HAP-1 (cell line): ENCODE data around the gene ANK3.

Source experiments
- DNase-seq, 2 experiments: peaks; one replicate each; pipeline ENCODE4 v3.0.0-alpha.2; 2016 to 2020; ENCODE audit warnings: low spot score in 2 of 2
- H3K27me3 ChIP-seq: fragments of 250-450 bp; sonication (Bioruptor Pico); 2 replicates; pipeline ENCODE4 v1.5.1; 2020; ENCODE audit warnings: low read depth, mild to moderate bottlenecking, moderate library complexity
- H3K36me3 ChIP-seq: fragments of 250-450 bp; sonication (Bioruptor Pico); replicated peaks from 2 replicates; pipeline ENCODE4 v1.5.1; 2020; ENCODE audit warnings: mild to moderate bottlenecking
- H3K4me1 ChIP-seq: fragments of 250-450 bp; sonication (Bioruptor Pico); 2 replicates; pipeline ENCODE4 v1.5.1; 2020; ENCODE audit warnings: mild to moderate bottlenecking
- H3K4me3 ChIP-seq: fragments of 250-450 bp; sonication (Bioruptor Pico); 2 replicates; pipeline ENCODE4 v1.5.1; 2020; ENCODE audit warnings: mild to moderate bottlenecking, moderate library complexity
- H3K9me3 ChIP-seq: fragments of 250-450 bp; sonication (Bioruptor Pico); 2 replicates; pipeline ENCODE4 v1.5.1; 2020; ENCODE audit warnings: mild to moderate bottlenecking, moderate library complexity
- in situ Hi-C: fragments of 300-500 bp; cut with MboI; formaldehyde crosslinking; loops from 3 replicates; pipeline ENCODE4 v1.14.3; 2020; ENCODE audit warnings: low sequenced_read_pairs, inconsistent platforms, mixed read lengths

ANK3 gene

DNA sequence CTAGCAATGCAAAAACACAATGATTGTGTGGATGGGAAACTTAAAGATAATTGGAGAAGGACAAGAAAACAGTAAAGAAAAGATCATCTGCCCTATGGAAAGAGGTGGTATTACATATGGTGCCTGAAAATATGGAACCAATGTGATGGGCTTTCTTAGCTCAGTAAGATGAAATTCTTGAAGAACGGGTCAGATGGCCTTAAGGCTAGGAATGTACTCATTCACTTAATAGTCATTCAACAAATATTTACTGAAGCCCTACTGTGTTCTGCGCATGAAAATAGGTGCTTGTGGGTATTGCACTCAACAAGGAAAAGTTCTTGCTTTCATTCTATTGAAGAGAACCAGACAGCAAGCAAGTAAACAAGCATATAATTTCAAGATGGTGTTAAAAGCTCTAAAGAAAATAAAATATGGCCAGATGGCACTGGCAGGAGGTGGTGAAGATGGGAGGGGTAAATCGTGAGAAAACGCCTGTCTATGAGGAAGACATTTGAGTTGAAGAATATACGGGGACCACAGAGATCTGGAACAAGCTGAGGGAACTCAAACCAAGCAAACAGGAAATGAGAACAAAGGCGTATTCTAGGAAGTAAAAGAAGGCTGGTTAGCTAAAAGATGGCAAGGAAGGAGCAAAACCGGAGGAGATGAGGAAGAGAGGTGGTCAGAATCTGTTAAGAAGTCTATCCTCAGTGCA lies 179.7 kb downstream of the ANK3 start:
- H3K4me1 ChIP-seq = no peaks in the 10 kb centered on the region
- no peaks in the 10 kb centered on the region for H3K9me3 ChIP-seq
- in situ Hi-C loops = loop anchor here (5.0 to 10.0 kb wide), 2 partner anchors 113 to 225 kb away; no protein-coding TSS in a partner anchor
- peaks cover 21% of the 10 kb centered on the region for H3K27me3 ChIP-seq
- no peaks in the 10 kb centered on the region for H3K36me3 ChIP-seq
- DNase-seq = no peak
- no peak overlapping the region for H3K4me3 ChIP-seq

DNA sequence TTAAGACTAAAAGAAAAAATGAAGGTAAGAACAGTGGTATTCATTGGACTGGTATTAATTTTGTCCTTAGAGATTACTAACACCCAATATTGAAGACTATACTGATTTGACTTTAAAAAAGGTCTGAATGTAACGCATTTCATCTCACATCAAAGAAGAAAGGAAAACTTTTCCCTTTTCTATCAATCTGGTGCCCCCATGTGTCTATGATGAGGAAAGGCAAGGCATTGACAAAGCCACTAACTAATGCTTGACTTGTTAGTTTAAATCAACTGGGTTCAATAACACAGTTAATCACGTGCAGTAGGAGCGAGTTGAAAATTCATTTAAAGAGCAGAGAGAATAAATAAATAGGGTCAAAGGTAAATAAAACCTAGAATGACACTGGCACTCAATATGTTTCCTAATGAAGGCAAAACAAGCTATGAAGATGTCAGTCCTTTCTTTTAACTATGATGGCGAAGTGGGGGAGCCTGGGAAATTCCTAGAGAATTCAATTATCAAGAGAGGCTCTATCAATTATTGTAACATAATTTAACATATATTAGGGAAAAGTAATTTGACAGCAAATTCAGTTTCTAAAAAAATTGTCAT lies 180.9 kb downstream of the ANK3 start:
- DNase-seq = peak in 1 of 2 experiments; percentile 54
- Histone ChIP-seq H3K36me3 (no peaks in the 10 kb centered on the region), H3K4me3 (no peak overlapping the region), H3K9me3 (no peaks in the 10 kb centered on the region), H3K4me1 (no peaks in the 10 kb centered on the region), H3K27me3 (peaks cover 24% of the 10 kb centered on the region)
- in situ Hi-C loops = loop anchor here (5.0 to 10.0 kb wide), 2 partner anchors 111 to 226 kb away; no protein-coding TSS in a partner anchor

- Histone ChIP-seq H3K4me1 (no peaks in the 10 kb centered on the region), H3K27me3 (peaks cover 24% of the 10 kb centered on the region), H3K4me3 (no peak overlapping the region), H3K36me3 (no peaks in the 10 kb centered on the region), H3K9me3 (no peaks in the 10 kb centered on the region)
- in situ Hi-C loops = loop anchor here (5.0 to 10.0 kb wide), 2 partner anchors 111 to 227 kb away; no protein-coding TSS in a partner anchor
- no peak for DNase-seq
These were observed 181.8 kb downstream of the ANK3 start for GRCh38 chr10:60207894-60208293.

- Histone ChIP-seq H3K27me3 (peaks cover 24% of the 10 kb centered on the region), H3K4me3 (no peak overlapping the region), H3K9me3 (no peaks in the 10 kb centered on the region), H3K36me3 (no peaks in the 10 kb centered on the region), H3K4me1 (no peaks in the 10 kb centered on the region)
- in situ Hi-C loops = loop anchor here (5.0 to 10.0 kb wide), 2 partner anchors 109 to 228 kb away; no protein-coding TSS in a partner anchor
- DNase-seq = no peak
These were observed 182.9 kb downstream of the ANK3 start for GRCh38 chr10:60206735-60207134.

DNA sequence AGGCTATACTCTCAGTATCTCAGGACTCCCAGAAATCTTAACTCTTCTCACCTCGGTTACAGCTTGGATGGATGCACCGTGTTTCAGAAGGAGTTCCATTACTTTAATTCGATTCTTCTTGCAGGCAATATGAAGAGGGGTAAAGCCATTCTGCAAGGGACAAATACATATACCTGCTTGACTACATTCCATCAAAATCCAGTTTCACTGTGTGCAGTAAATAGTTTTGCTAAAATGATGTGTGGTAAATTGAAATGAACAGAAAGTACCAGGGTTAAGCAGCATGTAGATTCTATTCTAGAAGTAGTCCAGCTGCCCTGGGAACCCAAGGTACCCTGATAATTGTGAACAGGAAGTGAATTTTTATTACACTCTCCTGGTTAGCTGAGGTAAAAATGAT lies 183.9 kb downstream of the ANK3 start:
- Histone ChIP-seq H3K27me3 (peaks cover 22% of the 10 kb centered on the region), H3K4me1 (no peaks in the 10 kb centered on the region), H3K9me3 (no peaks in the 10 kb centered on the region), H3K36me3 (no peaks in the 10 kb centered on the region), H3K4me3 (no peak overlapping the region)
- no peak for DNase-seq
- in situ Hi-C loops = loop anchor here (5.0 to 10.0 kb wide), 2 partner anchors 108 to 229 kb away; no protein-coding TSS in a partner anchor

DNA sequence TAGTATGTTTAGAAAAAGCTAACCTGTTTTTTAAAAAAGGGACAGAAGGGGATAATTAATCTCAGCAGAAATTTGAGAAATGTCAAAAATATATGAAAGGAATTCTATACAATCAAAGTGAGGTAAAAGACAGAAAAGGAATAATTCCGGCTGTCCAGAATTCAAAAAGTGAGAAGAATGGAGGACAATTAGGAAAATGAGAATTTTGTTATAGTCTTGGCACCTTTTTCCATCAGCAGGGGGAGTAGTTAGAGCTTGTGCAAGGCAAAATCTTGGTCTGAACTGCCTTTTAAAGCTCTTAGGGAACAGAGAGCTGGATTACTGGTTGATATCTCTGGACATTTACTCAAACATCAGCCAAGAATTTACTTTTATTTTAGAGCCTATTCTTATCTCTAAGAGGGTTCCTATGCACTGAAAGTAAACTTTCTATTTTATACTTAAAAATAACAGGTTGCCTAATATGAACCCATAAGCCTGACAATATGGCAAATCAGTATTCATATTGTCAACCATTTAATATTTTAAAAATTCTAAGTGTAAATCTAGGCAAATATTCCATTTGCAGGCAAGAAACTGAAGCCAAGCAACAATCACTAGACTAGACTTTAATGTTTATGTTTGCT lies 185.6 kb downstream of the ANK3 start:
- no peaks in the 10 kb centered on the region for H3K4me1 ChIP-seq
- H3K9me3 ChIP-seq = no peaks in the 10 kb centered on the region
- no peak overlapping the region for H3K4me3 ChIP-seq
- H3K36me3 ChIP-seq = no peaks in the 10 kb centered on the region
- in situ Hi-C loops = loop anchor here (10.0 kb wide), 1 partner anchor 231 kb away; no protein-coding TSS in a partner anchor
- DNase-seq = peak; percentile 41 to 55
- peaks cover 8% of the 10 kb centered on the region for H3K27me3 ChIP-seq

- no peak overlapping the region for H3K4me3 ChIP-seq
- in situ Hi-C loops = loop anchor here (10.0 kb wide), 1 partner anchor 234 kb away; no protein-coding TSS in a partner anchor
- no peaks in the 10 kb centered on the region for H3K9me3 ChIP-seq
- H3K27me3 ChIP-seq = peaks cover 17% of the 10 kb centered on the region
- no peaks in the 10 kb centered on the region for H3K4me1 ChIP-seq
- DNase-seq = no peak
- no peaks in the 10 kb centered on the region for H3K36me3 ChIP-seq
These were observed 189.0 kb downstream of the ANK3 start for GRCh38 chr10:60200682-60201053.

DNA sequence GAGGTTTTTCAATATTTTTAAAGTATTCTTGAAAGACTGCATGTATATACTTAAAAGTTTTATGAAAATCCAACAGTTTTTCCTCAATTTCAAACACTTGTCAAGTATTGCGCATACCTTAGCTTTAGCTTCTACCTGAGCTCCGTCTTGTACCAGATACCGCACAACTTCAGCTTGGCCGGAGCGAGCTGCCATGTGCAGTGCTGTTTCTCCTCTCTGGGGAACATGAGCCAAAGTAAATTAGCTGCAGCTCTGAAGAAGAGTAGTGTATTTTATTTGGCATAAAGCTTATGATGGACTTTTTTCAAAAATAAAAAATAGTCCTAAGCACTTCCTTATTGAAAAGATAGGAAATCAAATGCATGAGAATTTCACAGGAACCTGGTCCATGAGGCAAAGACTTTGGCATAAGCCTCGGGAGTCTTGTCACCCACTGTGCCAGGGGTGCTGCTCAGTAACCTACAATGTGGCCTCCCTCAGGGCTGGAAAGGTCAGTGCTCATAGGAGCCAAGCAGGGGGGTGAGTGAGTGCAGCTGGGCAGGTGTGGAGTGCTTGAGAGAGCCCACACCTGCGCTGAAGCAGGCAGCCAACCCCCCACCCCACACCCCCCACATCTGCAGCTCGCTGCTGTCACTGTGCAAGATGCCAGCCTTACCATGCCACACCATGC lies 189.5 kb downstream of the ANK3 start:
- in situ Hi-C loops = loop anchor here (10.0 kb wide), 1 partner anchor 235 kb away; no protein-coding TSS in a partner anchor
- Histone ChIP-seq H3K4me1 (no peaks in the 10 kb centered on the region), H3K27me3 (peaks cover 17% of the 10 kb centered on the region), H3K4me3 (no peak overlapping the region), H3K36me3 (no peaks in the 10 kb centered on the region), H3K9me3 (no peaks in the 10 kb centered on the region)
- DNase-seq = no peak

DNA sequence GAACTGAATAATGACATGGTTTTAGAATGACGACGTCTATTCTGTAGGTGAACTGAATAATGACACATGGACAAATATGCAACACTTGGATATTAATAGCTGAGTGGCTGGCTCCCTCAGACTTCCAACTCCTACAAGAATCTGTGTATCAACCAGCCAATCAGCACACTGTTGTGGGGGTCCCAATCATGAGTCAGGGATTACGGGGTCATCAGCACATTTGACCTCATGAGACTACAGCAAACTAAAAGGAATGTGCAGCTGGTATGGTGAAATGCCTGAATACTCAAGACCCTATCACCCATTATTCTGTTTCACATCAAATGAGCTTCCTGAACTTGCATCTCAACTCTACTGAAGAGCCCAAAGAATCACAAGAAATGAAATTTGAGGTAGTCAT lies 192.5 kb downstream of the ANK3 start:
- H3K4me3 ChIP-seq = no peak overlapping the region
- no peaks in the 10 kb centered on the region for H3K4me1 ChIP-seq
- H3K36me3 ChIP-seq = no peaks in the 10 kb centered on the region
- in situ Hi-C loops = no loop called here
- H3K27me3 ChIP-seq = peaks cover 14% of the 10 kb centered on the region
- H3K9me3 ChIP-seq = no peaks in the 10 kb centered on the region
- DNase-seq = no peak

- Histone ChIP-seq H3K9me3 (no peaks in the 10 kb centered on the region), H3K36me3 (no peaks in the 10 kb centered on the region), H3K4me3 (no peak overlapping the region), H3K4me1 (no peaks in the 10 kb centered on the region), H3K27me3 (peaks cover 17% of the 10 kb centered on the region)
- DNase-seq = no peak
- in situ Hi-C loops = no loop called here
These were observed 195.3 kb downstream of the ANK3 start for GRCh38 chr10:60194421-60194820.

DNA sequence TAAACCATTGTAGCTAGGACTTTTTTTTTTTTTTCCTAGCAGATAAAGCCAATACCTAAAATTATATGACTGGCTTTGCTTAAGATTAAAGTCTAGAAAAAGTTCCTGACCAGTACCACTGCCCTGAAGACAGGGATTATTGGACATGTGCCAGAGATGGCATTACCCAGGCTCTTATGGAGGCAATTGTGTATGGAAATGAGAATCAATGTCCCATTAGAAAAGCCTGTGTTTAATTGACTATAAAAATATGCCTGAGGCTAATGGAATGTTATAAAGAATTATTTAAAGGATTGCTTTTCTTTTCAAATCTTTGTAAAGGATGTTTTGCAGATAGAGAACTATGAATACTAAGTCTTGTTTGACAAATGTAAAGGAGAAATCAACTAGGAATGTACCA lies 196.7 kb downstream of the ANK3 start:
- Histone ChIP-seq H3K36me3 (no peaks in the 10 kb centered on the region), H3K4me3 (no peak overlapping the region), H3K4me1 (no peaks in the 10 kb centered on the region; the same call in 1 of the 2 replicates), H3K9me3 (no peaks in the 10 kb centered on the region), H3K27me3 (peaks cover 9% of the 10 kb centered on the region; the same call in 1 of the 2 replicates)
- DNase-seq = peak; percentile 52 to 71
- in situ Hi-C loops = no loop called here

GRCh38 chr10:60189861-60190475 lies 199.7 kb downstream of the ANK3 start:
- no peak for DNase-seq
- H3K9me3 ChIP-seq = no peaks in the 10 kb centered on the region
- no peaks in the 10 kb centered on the region for H3K36me3 ChIP-seq
- in situ Hi-C loops = no loop called here
- H3K27me3 ChIP-seq = 0 out of 2 replicates have a peak, but pooled peaks cover 3% of the 10 kb centered on the region
- peaks cover 7% of the 10 kb centered on the region; the same call in 1 of the 2 replicates for H3K4me1 ChIP-seq
- H3K4me3 ChIP-seq = no peak overlapping the region

DNA sequence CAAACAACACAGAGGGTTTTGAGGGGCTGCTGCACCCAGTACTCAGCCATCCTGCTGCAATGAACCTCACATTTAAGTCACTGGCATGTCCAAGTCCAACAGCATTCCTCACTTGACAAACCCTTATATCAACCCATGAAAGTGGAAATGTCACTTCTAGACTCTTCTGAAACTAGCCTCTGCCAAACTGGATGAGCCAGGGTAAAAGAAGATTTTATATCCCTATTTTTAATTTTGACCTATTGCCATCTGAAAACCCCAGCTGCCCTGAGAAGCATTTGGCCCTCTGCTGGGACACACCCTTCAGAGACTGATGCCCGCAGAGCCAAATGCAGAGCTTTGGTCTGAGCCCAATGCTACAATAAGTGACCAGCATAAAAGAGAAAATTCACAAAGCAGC lies 201.1 kb downstream of the ANK3 start:
- no peak overlapping the region for H3K4me3 ChIP-seq

More for the DNA sequence above, 201.1 kb downstream of the ANK3 start:
- H3K4me1 ChIP-seq = peaks cover 7% of the 10 kb centered on the region; the same call in 1 of the 2 replicates
- DNase-seq = no peak
- no peaks in the 10 kb centered on the region for H3K36me3 ChIP-seq
- in situ Hi-C loops = no loop called here
- 0 out of 2 replicates have a peak, but pooled peaks cover 3% of the 10 kb centered on the region for H3K27me3 ChIP-seq
- no peaks in the 10 kb centered on the region for H3K9me3 ChIP-seq
